Endothelial cell of umbilical vein (primary cell): ENCODE measurements around the gene SLC6A6. TPM values are rescaled to one million over a fixed set of nuclear protein-coding genes. Genes with fewer than 3 reads are reported as not detected.

ENCODE experiments used
- BruUV-seq: library from RNA; stranded (reverse); fragments of 400-500 nt; replicated peaks from 2 replicates; lab custom pipeline; 2021; lab: Mats Ljungman, UMichigan
- CTCF ChIA-PET: fragments of 300-600, 350-600 bp; sonication (Branson Sonifier 250); formaldehyde crosslinking; loops from one replicate; lab custom pipeline; 2021; ENCODE audit warnings: antibody characterized with exemption, inconsistent platforms; lab: Charles Lee
- POLR2A ChIA-PET: fragments of 300-600, 350-600 bp; sonication (Branson Sonifier 250); formaldehyde crosslinking; loops from one replicate; lab custom pipeline; 2021; ENCODE audit warnings: antibody characterized with exemption, inconsistent platforms; lab: Charles Lee
- DNase-seq: peaks from one replicate; pipeline ENCODE4 v3.0.0-alpha.2; 2011; ENCODE audit warnings: low read depth, low spot score
- FAIRE-seq: peaks from 2 replicates; lab custom pipeline; 2011; peaks lifted over from hg19 to GRCh38; lab: Jason Lieb, UNC
- H2AFZ ChIP-seq: 2 replicates; pipeline ENCODE4 v1.6.0; 2012; ENCODE audit warnings: low read depth, low read length, control low read depth, inconsistent platforms
- H3K27ac ChIP-seq: 2 replicates; pipeline ENCODE4 v1.5.1; 2011; ENCODE audit warnings: low read depth, mild to moderate bottlenecking, control low read depth, low read length, moderate library complexity; ENCODE audit not compliant: insufficient read depth
- H3K27me3 ChIP-seq, 2 experiments: 2 replicates each; pipeline versions ENCODE4 v1.6.0 to v1.6.1; 2011; ENCODE audit warnings: low read length in 2 of 2, mixed read lengths in 1 of 2; ENCODE audit not compliant: control insufficient read depth in 2 of 2, insufficient read depth in 2 of 2
- H3K36me3 ChIP-seq, 2 experiments: 2 replicates in 1 of 2; 3 replicates in 1 of 2; pipeline ENCODE4 v1.5.1; 2011; ENCODE audit warnings: low read length in 2 of 2, mild to moderate bottlenecking in 1 of 2, moderate library complexity in 1 of 2; ENCODE audit not compliant: control insufficient read depth in 2 of 2, insufficient read depth in 2 of 2; ENCODE audit errors: extremely low read depth in 1 of 2
- H3K4me1 ChIP-seq: 3 replicates; pipeline ENCODE4 v1.5.1; 2011; ENCODE audit warnings: mild to moderate bottlenecking, low read length; ENCODE audit not compliant: control insufficient read depth, insufficient read depth; ENCODE audit errors: extremely low read depth
- H3K4me2 ChIP-seq: 2 replicates; pipeline ENCODE4 v1.6.1; 2011; ENCODE audit warnings: low read length, control low read depth, mixed read lengths; ENCODE audit not compliant: insufficient read depth
- H3K4me3 ChIP-seq, 3 experiments: fragments of 200-600 bp in 1 of 3; sonication (generic), shearing (Covaris generic) in 1 of 3; replicated peaks in 1 of 3; 2 replicates each; pipeline ENCODE4 v1.5.1; 2011 to 2016; ENCODE audit warnings: control low read depth in 3 of 3, low read length in 3 of 3, mild to moderate bottlenecking in 2 of 3, inconsistent platforms in 1 of 3, low read depth in 1 of 3, moderate library complexity in 1 of 3; ENCODE audit not compliant: insufficient read depth in 1 of 3
- H3K79me2 ChIP-seq: 2 replicates; pipeline ENCODE4 v1.6.0; 2012; ENCODE audit warnings: low read length, inconsistent platforms; ENCODE audit not compliant: control insufficient read depth, insufficient read depth
- H3K9ac ChIP-seq: replicated peaks from 2 replicates; pipeline ENCODE3; 2011; ENCODE audit warnings: low read length, control low read depth; ENCODE audit not compliant: insufficient read depth; ENCODE audit errors: extremely low read depth
- H3K9me1 ChIP-seq: replicated peaks from 3 replicates; pipeline ENCODE4 v1.6.0; 2011; ENCODE audit warnings: mild to moderate bottlenecking, low read length; ENCODE audit not compliant: control insufficient read depth, insufficient read depth; ENCODE audit errors: extremely low read depth
- H3K9me3 ChIP-seq: replicated peaks from 2 replicates; pipeline ENCODE4 v1.5.1; 2012; ENCODE audit warnings: low read length, inconsistent platforms; ENCODE audit not compliant: control insufficient read depth, insufficient read depth
- H4K20me1 ChIP-seq: replicated peaks from 2 replicates; pipeline ENCODE3; 2011; ENCODE audit warnings: mild to moderate bottlenecking, low read length; ENCODE audit not compliant: control insufficient read depth, insufficient read depth; ENCODE audit errors: extremely low read depth
- EZH2 ChIP-seq: IDR thresholded peaks from 2 replicates; pipeline ENCODE4 v1.6.1; 2012; ENCODE audit warnings: borderline replicate concordance, low read depth, mild to moderate bottlenecking, moderate library complexity, low read length, inconsistent platforms; ENCODE audit not compliant: severe bottlenecking
- FOS ChIP-seq: IDR thresholded peaks from 2 replicates; pipeline ENCODE4 v1.6.1; 2011; ENCODE audit warnings: mild to moderate bottlenecking, low read length, moderate library complexity, borderline replicate concordance; ENCODE audit not compliant: insufficient read depth
- GATA2 ChIP-seq: IDR thresholded peaks from 2 replicates; pipeline ENCODE4 v1.7.0; 2011; ENCODE audit warnings: low read depth, mild to moderate bottlenecking, moderate library complexity, mixed read lengths, low read length; ENCODE audit not compliant: insufficient read length, insufficient read depth
- JUN ChIP-seq: IDR thresholded peaks from 2 replicates; pipeline ENCODE4 v1.6.1; 2011; ENCODE audit warnings: borderline replicate concordance, low read depth; ENCODE audit not compliant: insufficient read length, insufficient read depth
- MYC ChIP-seq: IDR thresholded peaks from one replicate; pipeline ENCODE4 v1.6.1; 2011; ENCODE audit warnings: mild to moderate bottlenecking, low read depth, low read length
- POLR2A ChIP-seq: IDR thresholded peaks from 2 replicates; pipeline ENCODE4 v1.6.1; 2012; ENCODE audit warnings: low read depth, mild to moderate bottlenecking, control low read depth, low read length
- POLR2AphosphoS5 ChIP-seq: IDR thresholded peaks from 2 replicates; pipeline ENCODE4 v1.6.1; 2012; ENCODE audit warnings: low read depth, mild to moderate bottlenecking, control low read depth, low read length, moderate library complexity; ENCODE audit not compliant: insufficient read depth
- dilution Hi-C: fragments of 300-500 bp; cut with MboI; formaldehyde crosslinking; loops from one replicate; pipeline ENCODE4 v1.15.0; 2019; ENCODE audit warnings: low sequenced_read_pairs; ENCODE audit not compliant: extremely low pct_ligation_motif_present
- intact Hi-C: fragments of 100-400 bp; cut with micrococcal nuclease; formaldehyde crosslinking; loops from one replicate; pipeline ENCODE4 v1.10.0; 2022
- polyA plus RNA-seq, 4 experiments: library from polyadenylated mRNA; depleted of rRNA in 3 of 4; stranded (reverse) in 3 of 4; unstranded in 1 of 4; fragments of >200 nt; gene quantifications; 2 replicates each; pipeline versions ENCODE4 v1.2.1 to v1.2.3, GENCODE V29; 2011 to 2012; ENCODE audit warnings: missing spikeins in 1 of 4
- total RNA-seq: library from RNA; stranded (reverse); gene quantifications from 2 replicates; pipeline ENCODE4 v1.2.3, GENCODE V29; 2021
- TF ChIP-seq, protein P1 (sequence below), 2 donors: IDR thresholded peaks; 1 replicate in 1 of 2; 2 replicates in 1 of 2; pipeline ENCODE4 v1.5.1; 2011; ENCODE audit warnings: low read length in 2 of 2, mild to moderate bottlenecking in 2 of 2, moderate library complexity in 2 of 2, control low read depth in 1 of 2, inconsistent platforms in 1 of 2, low read depth in 1 of 2; ENCODE audit not compliant: insufficient read depth in 1 of 2; ENCODE audit errors: extremely low read depth in 1 of 2
- TF ChIP-seq, protein P2 (sequence below): IDR thresholded peaks from 2 replicates; pipeline ENCODE4 v1.6.1; 2011; ENCODE audit not compliant: insufficient read depth, insufficient read length

Gene SLC6A6
- total and polyA plus RNA-seq, 2 donors (not counting 3 experiments of a cell fraction or from before 2014, with no cell fraction given), result 25.7 to 38.0 TPM

DNA sequence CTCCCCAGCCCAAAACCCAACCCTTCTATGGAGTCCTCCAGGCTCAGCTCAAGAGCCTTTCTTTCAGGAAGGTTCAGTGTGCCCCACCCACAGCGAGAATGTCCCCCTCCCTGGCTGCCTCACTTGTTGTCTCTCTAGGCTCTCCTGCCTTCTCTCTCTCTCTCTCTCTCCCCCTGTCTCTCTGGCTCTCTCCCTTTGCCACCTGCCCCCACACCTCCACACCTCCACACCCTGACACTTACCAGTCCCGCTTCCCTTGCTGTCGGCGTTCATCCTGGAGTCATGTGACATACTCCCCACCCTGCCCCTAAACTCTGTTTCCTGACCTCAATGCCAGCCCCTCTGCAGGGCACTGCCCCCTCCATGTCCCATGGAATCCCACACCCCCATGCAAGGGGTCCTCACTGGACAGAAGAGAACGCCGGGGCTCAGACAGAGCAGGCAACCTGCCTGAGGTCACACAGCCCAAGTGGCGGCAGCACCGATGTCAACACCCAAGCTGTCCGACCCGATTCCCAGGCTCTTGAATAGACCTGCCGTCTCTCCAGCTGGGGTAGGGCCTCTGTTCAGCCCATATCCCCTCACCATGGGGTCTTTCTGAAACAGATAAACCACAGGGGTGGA, 28.5 kb upstream of the SLC6A6 start:
- DNase-seq (no peak), FAIRE-seq (no peak)
- no peaks in the 10 kb centered on the region for H3K36me3 ChIP-seq
- no peak overlapping the region for H3K4me3 ChIP-seq
- no peaks in the 10 kb centered on the region for H3K79me2 ChIP-seq
- H3K9me1 ChIP-seq, result no peaks in the 10 kb centered on the region
- ChIA-PET CTCF (no interaction called here), POLR2A (no interaction called here)
- dilution Hi-C loops (no loop called here), intact Hi-C loops (no loop called here)
- peaks cover 4% of the 10 kb centered on the region for H3K4me1 ChIP-seq
- no peak overlapping the region for H3K27ac ChIP-seq
- H2AFZ ChIP-seq, result no peak overlapping the region
- no peaks in the 10 kb centered on the region for H3K9me3 ChIP-seq
- no peak overlapping the region for H3K4me2 ChIP-seq
- no peaks in the 10 kb centered on the region for H3K27me3 ChIP-seq
- no peaks in the 10 kb centered on the region for H4K20me1 ChIP-seq
- TF ChIP-seq POLR2A, result no peak
- no peak for TF ChIP-seq POLR2AphosphoS5
- TF ChIP-seq EZH2, result no peak
- no TSS peak for BruUV-seq
- H3K9ac ChIP-seq, result no peak overlapping the region

DNA sequence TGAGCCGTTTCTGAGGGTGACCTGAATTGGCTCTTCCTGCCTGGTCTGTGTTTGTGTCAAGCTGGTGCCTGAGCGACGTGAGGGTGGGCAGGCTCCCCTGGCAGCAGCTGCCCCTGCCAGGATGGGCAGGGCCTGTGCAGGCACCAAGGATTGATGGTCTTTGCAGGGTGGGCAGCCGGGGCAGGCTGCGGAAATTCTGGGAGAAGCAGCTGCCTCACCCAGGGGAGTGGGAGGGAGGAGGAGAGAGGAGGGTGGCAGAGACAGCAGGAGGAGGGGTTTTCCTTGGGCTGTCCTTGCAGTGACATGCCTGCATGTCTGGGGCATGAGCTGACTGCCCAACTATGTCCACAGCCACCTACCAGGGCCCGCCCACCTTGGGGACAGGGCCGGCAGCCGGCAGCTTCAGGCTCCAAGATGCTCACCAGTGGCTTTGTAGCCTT, 27.9 kb upstream of the SLC6A6 start:
- CTCF ChIA-PET, result interaction anchor here (0.9 kb wide), 2 partner anchors 9 to 12 kb away, joined by 3 read pairs; no protein-coding TSS in a partner anchor
- Histone ChIP-seq H3K36me3 (no peaks in the 10 kb centered on the region), H2AFZ (no peak overlapping the region), H3K9me3 (no peaks in the 10 kb centered on the region), H3K27ac (no peak overlapping the region), H3K79me2 (no peaks in the 10 kb centered on the region), H3K27me3 (no peaks in the 10 kb centered on the region), H3K4me1 (peaks cover 4% of the 10 kb centered on the region), H3K4me3 (no peak overlapping the region), H4K20me1 (no peaks in the 10 kb centered on the region), H3K9ac (no peak overlapping the region), H3K9me1 (no peaks in the 10 kb centered on the region), H3K4me2 (no peak overlapping the region)
- POLR2A ChIA-PET, result no interaction called here
- no peak for TF ChIP-seq FOS
- no peak for TF ChIP-seq POLR2A
- no peak for TF ChIP-seq POLR2AphosphoS5
- TF ChIP-seq, protein P1, sequence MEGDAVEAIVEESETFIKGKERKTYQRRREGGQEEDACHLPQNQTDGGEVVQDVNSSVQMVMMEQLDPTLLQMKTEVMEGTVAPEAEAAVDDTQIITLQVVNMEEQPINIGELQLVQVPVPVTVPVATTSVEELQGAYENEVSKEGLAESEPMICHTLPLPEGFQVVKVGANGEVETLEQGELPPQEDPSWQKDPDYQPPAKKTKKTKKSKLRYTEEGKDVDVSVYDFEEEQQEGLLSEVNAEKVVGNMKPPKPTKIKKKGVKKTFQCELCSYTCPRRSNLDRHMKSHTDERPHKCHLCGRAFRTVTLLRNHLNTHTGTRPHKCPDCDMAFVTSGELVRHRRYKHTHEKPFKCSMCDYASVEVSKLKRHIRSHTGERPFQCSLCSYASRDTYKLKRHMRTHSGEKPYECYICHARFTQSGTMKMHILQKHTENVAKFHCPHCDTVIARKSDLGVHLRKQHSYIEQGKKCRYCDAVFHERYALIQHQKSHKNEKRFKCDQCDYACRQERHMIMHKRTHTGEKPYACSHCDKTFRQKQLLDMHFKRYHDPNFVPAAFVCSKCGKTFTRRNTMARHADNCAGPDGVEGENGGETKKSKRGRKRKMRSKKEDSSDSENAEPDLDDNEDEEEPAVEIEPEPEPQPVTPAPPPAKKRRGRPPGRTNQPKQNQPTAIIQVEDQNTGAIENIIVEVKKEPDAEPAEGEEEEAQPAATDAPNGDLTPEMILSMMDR (IDR thresholded peaks at IDR 0.05; ENCODE audit: extremely low read depth in 1 of 2, insufficient read depth in 1 of 2, low read depth in 1 of 2, low read length in 2 of 2), result no peak
- no peak for TF ChIP-seq JUN
- no peak for TF ChIP-seq EZH2
- no peak for TF ChIP-seq MYC
- TF ChIP-seq GATA2, result no peak
- TF ChIP-seq, protein P2, sequence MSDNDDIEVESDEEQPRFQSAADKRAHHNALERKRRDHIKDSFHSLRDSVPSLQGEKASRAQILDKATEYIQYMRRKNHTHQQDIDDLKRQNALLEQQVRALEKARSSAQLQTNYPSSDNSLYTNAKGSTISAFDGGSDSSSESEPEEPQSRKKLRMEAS, result no peak
- FAIRE-seq (no peak), DNase-seq (no peak)
- intact Hi-C loops, result no loop called here
- BruUV-seq, result no TSS peak
- dilution Hi-C loops, result no loop called here
